D721Med (cell line): ENCODE measurements around the gene CALN1.

Experiments
- DNase-seq: peaks from one replicate; pipeline ENCODE4 v3.0.0; 2011; ENCODE audit warnings: low spot score; ENCODE audit not compliant: insufficient read length
- FAIRE-seq: peaks from 2 replicates; lab custom pipeline; 2011; peaks lifted over from hg19 to GRCh38; lab: Jason Lieb, UNC
- CTCF ChIP-seq: IDR thresholded peaks from 2 replicates; pipeline ENCODE4 v1.5.1; 2012; ENCODE audit warnings: mild to moderate bottlenecking, control low read depth; ENCODE audit not compliant: insufficient read depth; ENCODE audit errors: missing control alignments

Gene CALN1

GRCh38 chr7:72297636-72298035 lies 114.5 kb downstream of the CALN1 start:
- no peak for FAIRE-seq
- no peak for TF ChIP-seq CTCF
- DNase-seq, result no peak

- FAIRE-seq (no peak), DNase-seq (no peak)
- no peak for TF ChIP-seq CTCF
Observed at GRCh38 chr7:72292794-72293193, 119.3 kb downstream of the CALN1 start.

GRCh38 chr7:72292118-72292517 lies 120.0 kb downstream of the CALN1 start:
- FAIRE-seq (no peak), DNase-seq (no peak)
- TF ChIP-seq CTCF, result no peak

- TF ChIP-seq CTCF, result no peak
- FAIRE-seq (no peak), DNase-seq (no peak)
Observed at GRCh38 chr7:72286519-72286918, 125.6 kb downstream of the CALN1 start.

GRCh38 chr7:72283309-72283708 lies 128.8 kb downstream of the CALN1 start:
- DNase-seq (no peak), FAIRE-seq (no peak)
- TF ChIP-seq CTCF, result no peak

GRCh38 chr7:72281308-72281707 lies 130.8 kb downstream of the CALN1 start:
- no peak for TF ChIP-seq CTCF
- DNase-seq (no peak), FAIRE-seq (peak; percentile 76)

- DNase-seq (no peak), FAIRE-seq (no peak)
- TF ChIP-seq CTCF, result no peak
Observed at GRCh38 chr7:72279203-72279602, 132.9 kb downstream of the CALN1 start.
